Stimulated activated CD4-positive, alpha-beta T cell treated with anti-CD3 and anti-CD28 coated beads, Interleukin-4, amount 100 ng/mL, for 24 hours (primary cell): ENCODE data around the gene ISM1.

ENCODE experiments used
- DNase-seq: peaks from one replicate; pipeline ENCODE4 v3.0.0-alpha.2; 2020

Gene ISM1

DNA sequence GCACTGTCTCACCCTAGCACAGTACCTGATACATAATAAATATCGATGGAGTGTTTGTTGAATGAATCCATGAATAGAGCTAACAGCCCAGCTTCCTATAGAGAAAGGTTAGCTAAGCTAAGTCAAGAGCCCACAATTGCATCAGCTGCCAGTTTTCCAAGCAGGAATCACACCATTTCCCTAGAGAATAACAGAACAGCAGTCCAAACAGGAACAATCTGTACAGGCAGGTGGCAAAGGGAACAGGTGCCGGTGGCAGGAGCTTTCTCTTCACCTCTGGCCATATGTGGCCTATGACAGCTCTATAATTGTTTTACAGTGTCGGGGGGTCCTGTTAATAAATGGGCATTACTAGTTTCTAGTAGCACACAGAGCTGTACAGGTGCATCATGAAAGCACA is 38.8 kb downstream of the ISM1 start:
- no peak for DNase-seq

DNA sequence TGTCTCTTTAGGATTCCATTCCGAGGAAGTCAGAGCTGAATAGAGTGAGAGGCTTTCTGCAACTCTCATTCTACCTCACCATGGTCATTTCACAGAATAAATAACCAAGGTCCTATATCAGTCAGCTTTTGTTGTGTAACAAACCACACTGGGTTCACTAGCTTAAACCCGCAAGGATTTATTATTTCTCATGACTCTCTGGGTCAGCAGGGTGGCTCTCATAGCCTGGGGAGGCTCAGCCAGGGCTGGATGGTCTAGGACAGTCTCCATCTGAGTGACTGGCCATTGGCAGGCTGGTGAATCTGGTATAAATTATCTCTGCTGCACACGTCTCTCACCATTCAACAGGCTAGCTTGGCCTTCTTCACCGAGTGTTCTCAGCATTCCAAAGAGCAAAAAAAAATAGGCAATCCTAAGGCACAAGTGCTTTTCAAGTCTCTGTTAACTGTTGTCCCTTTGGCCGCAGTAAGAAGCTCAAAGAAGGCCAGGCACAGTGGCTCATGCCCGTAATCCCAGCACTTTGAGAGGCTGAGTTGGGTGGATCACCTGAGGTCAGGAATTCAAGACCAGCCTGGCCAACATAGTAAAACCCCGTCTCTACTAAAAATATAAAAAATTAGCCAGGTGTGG is 39.7 kb downstream of the ISM1 start:
- no peak for DNase-seq

DNA sequence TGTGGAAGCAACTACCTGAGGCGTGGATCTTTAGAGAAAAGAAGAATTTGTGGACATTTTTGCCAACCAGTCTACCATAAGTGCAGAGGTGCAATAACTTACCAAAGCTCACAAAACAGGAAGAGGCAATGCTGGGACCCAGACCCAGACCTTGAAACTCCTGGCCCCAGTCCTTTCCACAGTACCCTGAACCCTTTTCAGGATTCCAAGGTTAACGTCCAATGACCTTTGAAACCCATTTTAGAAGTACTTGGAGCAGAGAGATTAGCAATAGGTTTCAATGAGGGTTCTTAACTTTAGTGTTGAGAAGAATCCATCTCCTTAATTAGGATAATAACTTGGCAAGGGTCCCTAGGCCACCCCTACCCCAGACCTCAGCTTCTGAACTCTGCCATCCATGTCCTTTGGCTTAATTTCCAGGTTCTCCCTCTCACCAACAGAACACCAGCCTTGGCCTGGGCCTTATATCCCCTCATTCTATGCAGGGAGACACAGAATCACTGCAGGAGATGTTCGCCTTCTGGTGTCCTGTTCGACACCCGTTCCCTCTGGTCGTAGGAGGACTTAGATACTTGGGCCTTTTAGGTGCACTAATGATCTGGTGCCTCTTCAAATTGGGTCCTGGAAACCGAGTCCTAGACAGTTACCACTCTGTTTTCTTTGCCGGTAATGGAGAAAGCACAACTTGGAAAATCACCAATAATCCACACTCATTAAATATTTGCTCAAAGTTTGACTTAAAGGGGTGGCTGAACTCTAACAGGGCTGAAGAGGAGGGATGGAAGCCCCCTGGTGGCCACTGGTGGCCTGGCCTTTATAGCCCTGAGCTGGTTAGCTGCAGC is 40.6 kb downstream of the ISM1 start:
- DNase-seq: peak; percentile 75

DNA sequence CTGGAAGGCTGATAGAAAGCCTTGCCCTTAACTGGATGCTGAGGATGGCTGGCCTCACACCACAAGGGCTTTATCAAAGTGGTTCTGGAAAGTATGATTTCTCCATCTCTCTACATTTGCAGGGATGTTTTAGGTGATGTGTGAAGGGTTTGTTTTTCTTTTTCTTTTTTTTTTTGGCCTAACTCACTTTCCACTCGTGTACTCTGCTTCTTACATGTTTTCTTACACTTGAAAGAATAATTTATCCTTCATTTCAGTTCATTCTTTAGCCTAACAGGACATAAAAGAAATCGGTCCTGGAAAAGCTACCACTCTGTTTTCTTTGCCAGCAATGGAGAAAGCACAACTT is 41.2 kb downstream of the ISM1 start:
- no peak for DNase-seq

DNA sequence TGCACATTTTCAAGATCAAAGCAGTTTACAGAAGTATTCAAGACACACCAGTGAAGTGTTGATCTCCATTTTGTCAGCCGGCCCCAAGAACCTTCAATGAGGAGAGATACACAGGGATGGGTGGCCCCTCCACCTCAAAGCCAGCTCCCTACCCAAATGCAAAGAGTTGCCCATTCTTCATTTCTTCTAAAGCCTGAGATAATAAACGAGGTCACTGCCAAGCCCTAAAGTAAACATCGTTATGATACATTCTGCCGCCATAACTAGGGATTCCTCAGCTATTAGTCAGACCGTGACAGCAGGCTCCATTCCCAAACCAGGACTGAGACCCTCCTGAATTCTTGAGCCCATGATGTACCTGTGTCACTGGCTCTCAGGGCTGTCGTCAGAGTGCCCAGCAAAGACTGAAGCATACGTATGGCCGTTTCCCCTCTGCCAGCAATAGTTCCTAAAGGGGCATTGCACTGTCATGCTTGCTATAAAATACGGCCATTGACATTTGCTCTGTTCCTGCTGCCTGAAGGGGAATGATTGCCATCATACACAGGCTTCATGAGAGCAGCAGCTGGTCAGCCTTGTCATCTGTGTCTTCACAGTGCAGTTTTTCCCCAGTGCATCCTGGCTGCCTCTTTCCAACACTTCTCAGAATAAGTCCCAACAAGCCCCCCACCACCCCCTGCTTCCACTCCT is 41.7 kb downstream of the ISM1 start:
- no peak for DNase-seq

DNA sequence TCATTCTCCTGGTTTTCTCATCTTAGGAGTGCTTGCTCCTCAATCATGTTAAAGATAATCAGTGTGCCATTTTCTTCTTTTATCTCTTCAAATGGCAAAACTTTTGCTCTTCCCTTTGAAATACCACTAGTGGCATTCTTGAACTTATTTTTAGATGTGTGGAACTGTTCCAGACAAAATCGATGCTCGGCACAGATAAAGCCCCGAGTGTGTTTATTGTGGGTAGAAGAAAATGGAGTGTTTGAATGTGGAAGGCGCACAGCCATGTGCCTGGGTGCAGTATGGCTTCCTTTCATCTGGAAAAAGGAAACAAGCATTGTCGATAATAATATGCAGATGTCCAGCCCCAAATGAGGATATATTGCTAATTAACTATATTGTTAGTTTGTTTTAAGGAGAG is 42.4 kb downstream of the ISM1 start:
- no peak for DNase-seq

DNA sequence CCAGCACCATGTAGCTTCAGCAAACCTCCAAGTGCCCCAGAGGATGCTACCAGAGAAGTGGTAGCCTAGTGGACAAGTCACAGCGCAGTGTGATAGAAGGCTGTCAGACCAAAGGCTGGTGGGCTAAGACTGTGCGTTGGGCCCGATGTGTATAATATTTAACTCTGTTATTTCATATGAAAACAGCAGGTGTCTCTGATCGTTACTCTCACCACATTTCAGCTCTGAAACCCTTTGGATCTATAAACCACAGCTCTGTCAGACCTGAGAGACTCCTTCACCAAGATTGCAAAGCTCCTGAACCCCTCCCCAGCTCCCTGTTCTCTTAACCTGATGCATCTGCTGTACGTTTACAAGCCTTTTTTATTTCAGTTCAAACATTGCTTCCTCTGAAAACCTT is 43.8 kb downstream of the ISM1 start:
- no peak for DNase-seq

DNA sequence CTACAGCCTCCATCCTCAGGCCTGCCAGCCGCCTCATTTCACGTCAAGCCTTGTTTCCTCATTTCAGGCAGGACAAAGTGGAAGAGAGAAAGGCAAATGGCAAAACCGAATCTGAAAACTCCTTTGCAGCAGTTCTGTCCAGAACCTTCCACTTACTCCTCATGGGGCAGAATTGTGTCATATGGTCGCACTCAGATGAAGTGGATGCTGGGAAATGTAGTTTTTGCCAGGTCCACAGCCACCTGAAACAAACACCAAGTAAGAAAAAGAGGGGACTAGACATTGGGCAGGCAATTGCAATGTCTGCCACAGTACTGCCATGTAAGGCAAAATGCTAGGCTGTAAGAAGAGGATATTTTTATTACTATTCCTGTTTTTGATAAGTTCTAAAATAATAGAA is 44.9 kb downstream of the ISM1 start:
- DNase-seq: no peak

DNA sequence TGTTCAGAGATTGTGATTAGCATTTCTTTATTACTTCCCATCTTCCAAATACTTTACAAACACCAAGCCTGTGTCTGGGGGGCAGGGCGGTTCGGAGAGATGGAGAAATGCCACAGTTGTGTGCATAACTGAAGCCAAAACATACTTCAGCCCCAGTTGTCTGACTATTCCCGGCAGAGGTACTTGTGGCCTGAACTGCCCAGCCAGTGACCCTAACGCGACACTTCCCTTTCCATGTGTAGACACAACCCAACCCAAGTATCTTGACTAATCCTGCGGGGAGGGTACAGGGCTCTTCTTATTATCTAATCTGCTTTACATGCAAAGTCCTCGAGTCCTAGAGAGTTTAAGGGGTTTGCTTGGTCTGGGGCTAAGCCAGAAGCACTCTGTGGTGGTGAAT is 46.2 kb downstream of the ISM1 start:
- no peak for DNase-seq

DNA sequence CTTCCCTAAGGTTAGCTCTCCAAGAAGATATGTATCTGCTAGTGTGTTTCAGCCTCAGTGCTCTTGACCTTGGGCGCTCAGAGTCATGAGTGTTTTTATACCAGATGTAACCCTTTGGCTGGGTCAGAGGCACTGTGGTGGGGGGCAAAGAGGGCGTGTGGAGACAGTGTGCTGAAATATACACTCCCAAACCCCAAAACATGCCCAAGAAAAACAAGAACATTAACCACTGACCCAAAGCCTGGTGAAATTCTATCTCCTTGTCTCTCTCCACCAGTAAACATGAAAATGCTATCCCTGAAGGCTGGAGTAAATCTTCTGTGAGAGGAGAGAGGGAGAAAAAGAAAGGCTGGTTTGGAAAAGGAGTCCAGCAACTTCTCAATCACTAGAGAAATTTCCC is 47.9 kb downstream of the ISM1 start:
- no peak for DNase-seq

DNA sequence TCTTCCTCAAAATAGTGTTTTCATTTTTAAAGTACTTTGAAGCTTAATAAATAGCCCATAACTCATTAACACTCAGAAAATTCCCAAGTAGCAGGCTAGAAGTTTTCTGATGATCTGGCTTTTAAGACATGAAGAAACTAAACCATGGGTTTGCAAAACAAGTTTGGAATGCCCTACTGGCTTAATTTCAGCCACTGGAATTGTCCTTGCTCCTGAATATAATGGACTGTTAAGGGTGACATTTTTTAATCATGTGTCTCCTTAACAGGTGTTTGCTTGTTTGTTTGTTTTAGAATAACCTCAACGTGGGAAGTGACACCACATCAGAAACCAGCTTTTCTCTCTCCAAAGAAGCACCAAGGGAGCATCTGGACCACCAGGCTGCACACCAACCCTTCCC is 49.1 kb downstream of the ISM1 start:
- DNase-seq: no peak

DNA sequence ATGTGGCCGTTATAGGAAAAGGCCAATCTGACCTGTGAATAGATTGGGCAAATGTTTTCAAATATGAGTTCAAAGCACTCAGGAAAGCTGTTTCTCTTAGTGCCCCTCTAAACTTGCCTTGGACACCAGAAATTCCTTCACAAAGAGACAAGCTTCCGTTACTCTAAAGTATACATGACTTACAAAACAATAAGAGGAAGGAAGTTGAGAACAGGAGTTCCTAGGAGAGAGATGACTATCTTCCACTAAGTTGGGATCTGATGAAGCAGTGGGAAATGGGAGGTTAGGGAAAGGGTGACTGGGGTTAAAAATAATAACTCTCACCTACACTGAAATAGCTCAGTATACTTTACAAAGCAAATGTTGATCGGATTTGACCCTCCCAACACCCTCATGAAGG is 50.0 kb downstream of the ISM1 start:
- DNase-seq: no peak

DNA sequence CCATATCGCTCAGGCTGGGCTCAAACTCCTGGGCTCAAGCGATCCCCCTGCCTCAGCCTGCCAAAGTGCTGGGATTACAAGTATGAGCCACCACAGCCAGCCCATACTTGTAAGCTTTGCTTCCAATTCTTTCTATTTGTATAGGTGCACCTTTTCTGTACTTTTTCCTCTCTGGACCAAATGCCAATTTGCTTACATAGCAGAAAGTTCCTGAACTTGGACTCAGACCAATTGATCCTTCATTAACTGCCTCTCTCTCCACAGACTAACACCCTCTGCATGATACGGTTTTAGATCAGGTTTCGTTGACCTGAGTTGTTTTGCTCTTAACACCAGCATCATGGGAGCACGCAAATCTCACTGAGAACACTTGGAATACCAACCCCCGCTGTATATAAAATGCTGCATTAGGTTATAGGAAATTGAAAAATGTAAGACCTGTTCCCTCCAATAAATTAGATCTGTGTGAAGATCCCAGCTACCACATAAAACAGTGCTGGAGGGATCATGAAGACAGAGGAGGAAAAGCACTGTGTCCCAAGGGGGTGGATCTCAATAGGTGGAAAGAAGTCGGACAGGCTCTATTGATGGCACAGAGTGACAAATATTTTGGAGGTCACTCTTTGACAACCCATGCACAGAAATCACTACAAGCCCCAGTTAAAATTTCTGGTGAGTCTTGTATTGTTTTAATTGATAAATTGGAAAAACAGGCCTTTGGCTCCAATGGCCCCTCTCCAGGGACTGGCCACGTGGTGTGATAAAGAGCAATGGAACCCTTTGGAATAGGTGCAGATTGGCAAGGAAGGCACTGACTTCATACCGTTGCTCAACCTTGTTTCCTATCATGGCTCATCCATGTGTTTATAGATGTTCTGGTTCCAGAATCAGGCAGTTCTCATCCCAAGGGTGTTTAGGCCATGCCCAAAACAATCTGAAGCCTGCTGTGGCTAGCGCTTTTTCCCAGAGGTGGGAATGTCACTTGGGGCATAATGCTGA is 51.2 kb downstream of the ISM1 start:
- DNase-seq: no peak

DNA sequence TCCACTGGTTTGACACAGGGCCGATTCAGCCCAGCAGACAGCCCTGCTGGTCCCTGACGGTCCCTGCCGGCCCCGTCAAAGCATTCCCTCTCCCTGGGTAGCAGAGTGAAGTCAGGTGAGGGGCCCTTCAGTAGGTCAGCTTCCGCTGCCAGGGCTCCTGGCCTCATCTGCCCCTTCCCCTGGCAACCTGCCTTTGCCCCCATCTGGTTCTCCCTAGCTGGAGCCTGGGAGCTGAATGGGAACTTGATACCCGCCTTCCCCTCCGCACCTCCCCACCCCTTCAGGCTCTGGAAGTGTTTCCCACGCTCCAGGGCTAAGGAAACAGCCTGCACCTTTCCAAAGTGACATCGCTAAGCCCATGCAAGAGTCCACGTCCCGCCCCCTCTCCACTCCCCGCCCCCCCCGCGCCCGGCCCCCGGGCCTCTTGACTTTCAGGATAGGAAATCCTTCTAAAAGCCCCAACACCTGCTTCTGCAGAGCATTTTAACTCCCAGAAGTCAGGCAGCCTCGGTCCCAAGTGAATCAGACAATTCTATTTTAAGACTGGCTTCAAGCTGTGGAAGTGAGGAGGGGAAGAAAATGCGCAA is 53.3 kb downstream of the ISM1 start:
- DNase-seq: no peak

DNA sequence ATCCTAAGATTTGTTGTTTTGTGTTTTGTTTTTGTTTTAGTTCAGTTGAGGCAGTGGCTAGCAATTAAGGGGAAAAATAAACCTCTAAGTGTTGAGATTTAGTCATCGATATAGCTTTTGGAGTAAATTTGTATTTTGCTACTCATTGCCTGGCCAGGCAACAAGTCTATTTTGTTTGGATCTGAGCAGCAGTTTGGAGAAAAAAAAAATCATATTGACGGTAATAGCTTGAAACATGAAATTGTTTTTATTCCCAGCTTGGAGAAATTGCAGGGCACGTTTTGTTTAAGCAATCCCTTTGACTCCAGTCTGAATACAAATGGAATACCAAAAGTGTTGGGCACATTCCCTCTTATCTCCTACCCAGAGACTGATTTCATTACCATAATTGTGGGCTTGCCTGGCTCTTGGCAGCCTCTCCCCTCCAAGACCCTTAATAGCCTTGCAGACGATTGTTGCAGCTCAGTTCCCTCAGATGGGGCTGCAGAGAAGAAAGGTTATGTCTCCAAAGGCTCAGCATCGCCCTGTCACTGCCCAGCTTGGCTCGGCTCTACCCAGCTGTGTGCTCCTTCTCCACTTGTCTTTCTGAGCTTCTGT is 56.0 kb downstream of the ISM1 start:
- DNase-seq: no peak

DNA sequence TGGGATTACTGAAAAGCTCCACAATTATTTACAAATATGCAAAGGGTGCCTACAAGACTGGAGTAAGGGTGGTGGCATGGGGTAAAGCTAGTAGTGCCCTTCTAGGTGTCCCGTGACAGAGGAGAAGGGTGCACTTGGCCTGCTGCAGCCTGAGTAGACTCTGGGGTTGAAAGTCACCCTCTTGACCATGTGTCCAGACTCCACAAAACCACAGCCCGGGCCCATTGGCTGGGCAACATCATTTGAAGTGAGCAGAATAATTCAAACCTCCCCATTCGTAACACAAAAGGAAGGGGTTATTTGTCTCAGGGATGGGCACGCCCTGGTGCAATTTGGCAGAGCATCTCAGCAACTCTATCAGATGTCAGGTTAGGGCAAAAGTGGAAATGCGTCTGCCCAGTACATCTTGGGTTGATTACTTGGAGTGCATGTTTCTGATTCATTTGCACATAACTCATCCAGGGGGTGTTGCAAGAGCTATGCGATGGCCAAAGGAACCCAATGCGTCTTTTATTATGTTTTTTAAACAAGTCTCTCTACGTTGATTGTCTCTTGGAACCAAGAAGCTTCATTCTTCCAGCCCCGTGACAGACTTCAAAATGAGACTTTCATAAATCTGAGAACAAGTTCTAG is 56.7 kb downstream of the ISM1 start:
- DNase-seq: no peak

DNA sequence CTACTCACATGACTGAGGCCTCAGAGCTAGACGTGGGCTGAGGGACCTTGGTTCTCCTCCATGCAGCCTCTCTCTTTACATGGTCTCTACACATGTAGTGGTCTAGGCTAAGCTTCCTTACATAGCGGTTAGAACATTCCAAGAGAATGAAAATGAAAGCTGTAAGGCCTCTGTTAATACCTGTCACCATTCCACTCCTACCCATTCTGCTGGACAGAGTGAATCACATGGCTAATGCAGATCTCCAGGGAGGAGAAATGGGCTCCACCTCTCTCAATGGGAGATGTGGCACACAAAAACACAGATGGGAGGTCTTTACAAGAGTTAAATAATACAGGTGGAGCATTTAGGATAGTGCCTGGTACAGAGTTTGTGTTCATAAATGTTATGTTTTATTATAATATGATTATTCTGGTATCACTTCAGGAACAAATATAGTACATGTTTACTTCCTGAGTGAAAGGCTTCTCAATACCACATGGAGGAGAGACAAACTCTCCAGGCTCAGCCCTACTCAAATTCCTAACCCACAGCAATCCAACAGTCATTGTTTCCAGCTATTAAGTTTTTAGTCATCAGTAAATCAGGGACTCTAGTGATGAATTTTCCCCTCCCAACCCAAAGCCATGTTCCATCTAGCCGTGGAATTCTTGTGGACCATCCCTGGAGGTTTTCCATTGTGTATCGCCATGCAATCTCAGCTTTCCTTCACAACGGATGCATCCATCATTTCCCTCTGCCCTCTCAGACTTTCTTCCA is 57.9 kb downstream of the ISM1 start:
- DNase-seq: no peak

DNA sequence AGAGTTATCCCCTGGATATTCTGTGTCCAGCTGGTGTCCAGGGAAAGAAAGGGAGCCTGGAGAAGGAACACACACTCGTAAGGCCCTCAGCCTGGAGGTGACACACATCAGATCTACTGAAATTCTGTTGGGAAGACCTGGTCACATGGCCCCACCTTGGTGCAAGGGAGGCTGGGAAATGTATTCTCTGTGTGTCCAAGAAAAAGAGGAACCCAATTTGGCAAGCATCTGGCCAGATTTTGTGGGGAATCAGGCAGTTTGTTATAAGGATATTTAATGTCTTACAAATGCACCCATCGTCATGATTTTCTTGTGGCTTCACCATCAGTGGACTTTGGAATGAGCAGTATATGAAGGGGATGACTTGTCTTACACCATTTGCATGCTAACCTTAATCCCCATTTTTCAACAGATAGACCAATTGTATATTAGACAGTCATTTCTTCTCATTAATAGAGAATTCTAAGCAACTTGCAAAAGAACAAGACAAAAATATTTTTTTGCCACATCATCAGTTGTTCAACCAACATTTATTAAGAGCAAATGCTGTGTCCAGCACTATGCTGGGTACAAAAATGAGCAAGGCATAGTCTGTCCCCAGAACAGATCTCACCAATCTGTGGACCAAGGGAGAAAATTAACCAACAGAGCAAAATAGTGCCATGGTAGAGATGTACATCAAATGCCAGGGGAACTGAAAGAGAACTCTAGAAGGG is 59.7 kb downstream of the ISM1 start:
- DNase-seq: no peak

DNA sequence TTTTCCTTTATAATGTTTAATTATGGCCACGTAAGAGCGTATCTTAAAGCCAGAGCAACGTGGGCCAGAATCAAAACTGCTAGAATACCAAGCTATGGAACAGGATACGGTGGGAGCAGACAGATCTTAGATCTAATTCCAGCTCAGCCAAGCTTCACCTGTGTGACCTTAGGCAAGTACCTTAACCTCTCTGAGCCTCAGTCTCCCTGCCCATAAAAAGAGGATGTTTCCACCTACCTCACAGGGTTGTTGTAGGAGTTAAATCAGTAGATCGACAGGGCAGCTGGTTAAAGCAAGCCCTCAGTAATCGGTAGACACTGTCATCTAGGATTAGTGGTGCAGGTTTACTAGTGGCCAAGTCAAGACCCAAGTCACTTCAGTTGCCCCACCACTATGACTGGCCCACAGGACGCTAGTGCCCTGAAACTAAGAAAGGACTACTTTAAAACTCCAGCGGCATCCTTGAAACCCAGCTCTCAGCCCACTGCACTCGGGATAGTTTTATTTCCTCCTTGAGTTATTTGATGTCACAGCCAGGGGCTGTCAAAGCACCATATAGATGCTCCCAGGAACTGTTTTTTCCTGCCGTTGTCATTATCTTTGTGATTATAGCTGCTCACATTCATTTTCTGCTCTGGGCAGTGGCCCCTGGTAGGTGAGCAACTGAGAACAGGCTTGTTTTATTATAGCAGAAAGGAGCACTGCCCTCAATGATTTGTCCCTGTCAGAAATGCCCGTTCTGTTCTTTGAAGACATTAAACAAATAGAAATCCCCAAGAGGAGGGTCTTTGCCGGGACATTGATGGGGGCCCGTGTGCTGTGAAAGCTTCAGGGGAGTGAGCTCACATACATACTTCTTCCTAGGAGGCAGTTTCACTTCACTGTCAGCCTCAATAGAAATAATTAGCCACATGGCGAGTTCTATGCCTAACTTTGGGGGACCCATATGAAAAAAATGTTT is 63.1 kb downstream of the ISM1 start:
- DNase-seq: no peak
